ENCODE measurements around the gene MYH8.

The MYH8 gene

GRCh38 chr17:10380631-10381408 is 40.9 kb downstream of the MYH8 start:
- DNase-seq, result no peak

GRCh38 chr17:10372906-10373305 is 48.8 kb downstream of the MYH8 start, which contains the start of gene MYH13:
Gene MYH13 (minus strand): TSS chr17:10373006. CDS start chr17:10364530, 8,476 bp downstream.
- DNase-seq, result no peak

- DNase-seq, result no peak
These were observed 51.6 kb downstream of the MYH8 start for GRCh38 chr17:10370016-10370608.

GRCh38 chr17:10369239-10369638 is 52.5 kb downstream of the MYH8 start:
- no peak for DNase-seq

- DNase-seq, result no peak
These were observed 53.2 kb downstream of the MYH8 start for GRCh38 chr17:10368561-10368960.

GRCh38 chr17:10360578-10360977 is 61.2 kb downstream of the MYH8 start:
- no peak for DNase-seq

GRCh38 chr17:10357768-10358167 is 64.0 kb downstream of the MYH8 start:
- DNase-seq, result no peak

GRCh38 chr17:10354651-10355050 is 67.1 kb downstream of the MYH8 start:
- DNase-seq, result no peak

GRCh38 chr17:10352893-10353292 is 68.9 kb downstream of the MYH8 start:
- DNase-seq, result no peak

GRCh38 chr17:10349403-10349802 is 72.3 kb downstream of the MYH8 start:
- DNase-seq, result no peak

- DNase-seq, result no peak
These were observed 76.9 kb downstream of the MYH8 start for GRCh38 chr17:10344816-10345215.
